Mesenchymal stem cell (in vitro differentiated cells and primary cell): ENCODE measurements around the gene GAGE13.
"Not testable (repeated sequence)": the region's sequence is repeated elsewhere in the genome, so short reads cannot be mapped to it uniquely, and the experiment has no call there.

ENCODE experiments used
- DNase-seq: peaks from one replicate; pipeline ENCODE4 v3.0.0-alpha.2; 2013
- H2AFZ ChIP-seq: one replicate; pipeline ENCODE4 v1.6.1; 2013; ENCODE audit warnings: low read depth, mild to moderate bottlenecking, control low read depth, inconsistent platforms, low read length, moderate library complexity
- H2AK5ac ChIP-seq: 2 replicates; pipeline ENCODE4 v1.6.1; 2013; ENCODE audit warnings: low read length, moderate library complexity, mild to moderate bottlenecking, inconsistent platforms; ENCODE audit not compliant: severe bottlenecking
- H2BK120ac ChIP-seq: one replicate; pipeline ENCODE4 v1.6.1; 2013; ENCODE audit warnings: low read depth, mild to moderate bottlenecking, inconsistent platforms, low read length, moderate library complexity
- H2BK12ac ChIP-seq, 2 experiments: one replicate each; pipeline ENCODE4 v1.6.1; 2013; ENCODE audit warnings: inconsistent platforms in 2 of 2, low read length in 2 of 2, mild to moderate bottlenecking in 2 of 2, moderate library complexity in 2 of 2, control low read depth in 1 of 2
- H2BK15ac ChIP-seq: one replicate; pipeline ENCODE4 v1.6.1; 2013; ENCODE audit warnings: mild to moderate bottlenecking, low read depth, inconsistent platforms; ENCODE audit not compliant: poor library complexity, severe bottlenecking
- H2BK5ac ChIP-seq: 2 replicates; pipeline ENCODE4 v1.6.1; 2013; ENCODE audit warnings: low read depth, mild to moderate bottlenecking, low read length, control low read depth, inconsistent platforms; ENCODE audit not compliant: poor library complexity, severe bottlenecking
- H3K14ac ChIP-seq, 2 experiments: one replicate each; pipeline ENCODE4 v1.6.1; 2013; ENCODE audit warnings: inconsistent platforms in 2 of 2, low read length in 2 of 2, control low read depth in 1 of 2, mild to moderate bottlenecking in 1 of 2, moderate library complexity in 1 of 2
- H3K18ac ChIP-seq, 2 experiments: one replicate each; pipeline ENCODE4 v1.6.1; 2013; ENCODE audit warnings: inconsistent platforms in 2 of 2, low read length in 2 of 2, control low read depth in 1 of 2, low read depth in 1 of 2, mild to moderate bottlenecking in 1 of 2
- H3K23ac ChIP-seq, 2 experiments: one replicate each; pipeline ENCODE4 v1.6.1; 2013; ENCODE audit warnings: inconsistent platforms in 2 of 2, low read length in 2 of 2, mild to moderate bottlenecking in 2 of 2, moderate library complexity in 2 of 2, control low read depth in 1 of 2
- H3K27ac ChIP-seq: 2 replicates; pipeline ENCODE4 v1.5.1; 2013; ENCODE audit warnings: mild to moderate bottlenecking, moderate library complexity, low read length, control low read depth, inconsistent platforms; ENCODE audit not compliant: poor library complexity, severe bottlenecking
- H3K27me3 ChIP-seq, 2 experiments: 2 replicates each; pipeline versions ENCODE4 v1.6.1 to v1.7.0; 2013; ENCODE audit warnings: low read length in 2 of 2, mild to moderate bottlenecking in 2 of 2, moderate library complexity in 2 of 2, control low read depth in 1 of 2, inconsistent platforms in 1 of 2; ENCODE audit not compliant: control insufficient read depth in 1 of 2, insufficient read depth in 1 of 2
- H3K36me3 ChIP-seq, 2 experiments: 2 replicates each; pipeline versions ENCODE4 v1.6.1 to v1.7.0; 2013; ENCODE audit warnings: low read length in 2 of 2, control low read depth in 1 of 2, inconsistent platforms in 1 of 2, low read depth in 1 of 2, mild to moderate bottlenecking in 1 of 2; ENCODE audit not compliant: insufficient read depth in 2 of 2, control insufficient read depth in 1 of 2
- H3K4ac ChIP-seq, 2 experiments: one replicate each; pipeline ENCODE4 v1.6.1; 2013; ENCODE audit warnings: inconsistent platforms in 2 of 2, low read length in 2 of 2, mild to moderate bottlenecking in 2 of 2, moderate library complexity in 2 of 2, control low read depth in 1 of 2, low read depth in 1 of 2
- H3K4me1 ChIP-seq: 2 replicates; pipeline ENCODE4 v1.6.1; 2013; ENCODE audit warnings: low read depth, low read length, control low read depth; ENCODE audit not compliant: control insufficient read depth, insufficient read depth
- H3K4me2 ChIP-seq: 2 replicates; pipeline ENCODE4 v1.6.1; 2013; ENCODE audit warnings: low read length, mild to moderate bottlenecking, inconsistent platforms; ENCODE audit not compliant: poor library complexity, severe bottlenecking
- H3K4me3 ChIP-seq, 2 experiments: 2 replicates each; pipeline versions ENCODE4 v1.5.1 to v1.7.0; 2013; ENCODE audit warnings: low read length in 2 of 2, mild to moderate bottlenecking in 2 of 2, control low read depth in 1 of 2, low read depth in 1 of 2; ENCODE audit not compliant: insufficient read depth in 1 of 2
- H3K79me1 ChIP-seq: replicated peaks from 2 replicates; pipeline ENCODE4 v1.6.1; 2013; ENCODE audit warnings: mild to moderate bottlenecking, control low read depth, low read length, inconsistent platforms; ENCODE audit not compliant: poor library complexity, severe bottlenecking
- H3K9ac ChIP-seq: 2 replicates; pipeline ENCODE4 v1.7.0; 2013; ENCODE audit warnings: mild to moderate bottlenecking, low read length, moderate library complexity
- H3K9me3 ChIP-seq: 2 replicates; pipeline ENCODE4 v1.7.0; 2013; ENCODE audit warnings: mild to moderate bottlenecking, low read length; ENCODE audit not compliant: control insufficient read depth
- H4K8ac ChIP-seq: one replicate; pipeline ENCODE4 v1.6.1; 2013; ENCODE audit warnings: inconsistent platforms, mild to moderate bottlenecking, low read length, moderate library complexity
- H4K91ac ChIP-seq: one replicate; pipeline ENCODE4 v1.6.1; 2013; ENCODE audit warnings: mild to moderate bottlenecking, low read length, inconsistent platforms
- WGBS: methylation state at CpG from one replicate; pipeline ENCODE4 v1.1.7; 2013; ENCODE audit warnings: mixed read lengths; 5-methylcytosine and 5-hydroxymethylcytosine counted together

Gene GAGE13

GRCh38 chrX:49312176-49312575 lies 19.2 kb upstream of the GAGE13 start:
- Histone ChIP-seq H4K91ac (no peak overlapping the region), H2AFZ (no peak overlapping the region), H3K4me2 (no peak overlapping the region), H2AK5ac (no peak overlapping the region), H2BK12ac (no peak overlapping the region), H3K4ac (no peak overlapping the region), H2BK15ac (no peak overlapping the region), H2BK5ac (no peak overlapping the region), H3K36me3 (no peaks in the 10 kb centered on the region), H3K4me3 (no peak overlapping the region), H3K23ac (no peak overlapping the region), H3K9me3 (no peaks in the 10 kb centered on the region), H3K27me3 (peaks cover 0 to 41% of the 10 kb centered on the region in 2 experiments), H3K79me1 (no peaks in the 10 kb centered on the region), H2BK120ac (no peak overlapping the region), H3K18ac (no peak overlapping the region), H4K8ac (no peak overlapping the region), H3K9ac (no peak overlapping the region), H3K27ac (no peak overlapping the region), H3K14ac (no peak overlapping the region), H3K4me1 (peaks cover 2% of the 10 kb centered on the region)
- 93% methylated on average over 2 of the region's 2 CpGs for WGBS
- no peak for DNase-seq

GRCh38 chrX:49316085-49316484 lies 15.3 kb upstream of the GAGE13 start:
- Histone ChIP-seq H3K27me3 (peaks cover 0 to 21% of the 10 kb centered on the region in 2 experiments), H3K4me3 (no peak overlapping the region), H2BK12ac (no peak overlapping the region), H3K27ac (no peak overlapping the region), H2BK120ac (no peak overlapping the region), H3K9me3 (no peaks in the 10 kb centered on the region), H2AK5ac (no peak overlapping the region), H3K4me1 (no peaks in the 10 kb centered on the region), H2AFZ (no peak overlapping the region), H3K23ac (no peak overlapping the region), H3K79me1 (no peaks in the 10 kb centered on the region), H3K9ac (no peak overlapping the region), H2BK15ac (no peak overlapping the region), H2BK5ac (no peak overlapping the region), H3K18ac (no peak overlapping the region), H3K36me3 (no peaks in the 10 kb centered on the region), H4K8ac (no peak overlapping the region), H3K4ac (no peak overlapping the region), H4K91ac (no peak overlapping the region), H3K14ac (no peak overlapping the region), H3K4me2 (no peak overlapping the region)
- 69% methylated on average over 3 of the region's 4 CpGs for WGBS
- no peak for DNase-seq

GRCh38 chrX:49321737-49322136 lies 9.6 kb upstream of the GAGE13 start, which contains the start of gene GAGE12J:
Gene GAGE12J, plus strand, starts transcription at chrX:49322037. Its CDS starts 1,157 bp downstream, at chrX:49323194.
- not testable (repeated sequence) for H4K91ac ChIP-seq, H2BK12ac ChIP-seq, H2BK15ac ChIP-seq, H2AFZ ChIP-seq, DNase-seq, H2BK5ac ChIP-seq, H3K36me3 ChIP-seq, H3K23ac ChIP-seq, H3K4ac ChIP-seq, H3K18ac ChIP-seq, H3K4me1 ChIP-seq, H3K4me3 ChIP-seq, H4K8ac ChIP-seq, H3K27ac ChIP-seq, H3K27me3 ChIP-seq, H2AK5ac ChIP-seq, H3K14ac ChIP-seq, H2BK120ac ChIP-seq, H3K9ac ChIP-seq, H3K4me2 ChIP-seq, H3K9me3 ChIP-seq, H3K79me1 ChIP-seq
- WGBS: no CpG with 5 or more reads among the region's 16 CpGs

- H4K8ac ChIP-seq, H2BK5ac ChIP-seq, H3K14ac ChIP-seq, H2AK5ac ChIP-seq, H3K4me3 ChIP-seq, H3K4me2 ChIP-seq, H3K4me1 ChIP-seq, H3K18ac ChIP-seq, H3K4ac ChIP-seq, H4K91ac ChIP-seq, H2AFZ ChIP-seq, H2BK15ac ChIP-seq, H3K23ac ChIP-seq, H3K27ac ChIP-seq, H3K79me1 ChIP-seq, H3K36me3 ChIP-seq, DNase-seq, H2BK120ac ChIP-seq, H3K9ac ChIP-seq, H3K27me3 ChIP-seq, H3K9me3 ChIP-seq, H2BK12ac ChIP-seq: not testable (repeated sequence)
- WGBS: no CpG with 5 or more reads among the region's 27 CpGs
Observed at GRCh38 chrX:49322266-49322665, 9.1 kb upstream of the GAGE13 start.
